ENCODE measurements around the gene NEDD4L.

DNA sequence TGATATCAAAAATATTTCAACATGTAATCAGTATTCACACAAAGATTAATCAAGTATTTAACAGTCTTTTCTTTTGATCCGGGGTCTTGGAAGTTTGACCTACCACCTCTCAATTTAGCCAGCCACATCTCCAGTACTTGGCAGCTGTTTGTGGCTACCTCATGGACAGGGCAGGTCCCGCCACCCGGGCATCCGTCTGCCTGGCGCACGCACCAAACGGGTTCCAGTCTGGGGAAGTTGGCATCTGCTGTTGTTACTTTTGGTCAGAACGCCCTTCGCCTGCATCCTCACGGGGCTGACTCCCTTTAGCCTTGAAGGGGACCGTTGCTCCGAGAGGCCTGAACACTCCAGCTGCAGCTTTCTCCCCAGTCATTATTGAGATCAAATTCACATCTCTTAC lies 81.7 kb downstream of the NEDD4L start:
- TF ChIP-seq, protein P1, sequence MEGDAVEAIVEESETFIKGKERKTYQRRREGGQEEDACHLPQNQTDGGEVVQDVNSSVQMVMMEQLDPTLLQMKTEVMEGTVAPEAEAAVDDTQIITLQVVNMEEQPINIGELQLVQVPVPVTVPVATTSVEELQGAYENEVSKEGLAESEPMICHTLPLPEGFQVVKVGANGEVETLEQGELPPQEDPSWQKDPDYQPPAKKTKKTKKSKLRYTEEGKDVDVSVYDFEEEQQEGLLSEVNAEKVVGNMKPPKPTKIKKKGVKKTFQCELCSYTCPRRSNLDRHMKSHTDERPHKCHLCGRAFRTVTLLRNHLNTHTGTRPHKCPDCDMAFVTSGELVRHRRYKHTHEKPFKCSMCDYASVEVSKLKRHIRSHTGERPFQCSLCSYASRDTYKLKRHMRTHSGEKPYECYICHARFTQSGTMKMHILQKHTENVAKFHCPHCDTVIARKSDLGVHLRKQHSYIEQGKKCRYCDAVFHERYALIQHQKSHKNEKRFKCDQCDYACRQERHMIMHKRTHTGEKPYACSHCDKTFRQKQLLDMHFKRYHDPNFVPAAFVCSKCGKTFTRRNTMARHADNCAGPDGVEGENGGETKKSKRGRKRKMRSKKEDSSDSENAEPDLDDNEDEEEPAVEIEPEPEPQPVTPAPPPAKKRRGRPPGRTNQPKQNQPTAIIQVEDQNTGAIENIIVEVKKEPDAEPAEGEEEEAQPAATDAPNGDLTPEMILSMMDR (conservative IDR thresholded peaks at IDR 0.05; ENCODE audit: low read length), result no peak
- no peak for TF ChIP-seq EZH2phosphoT487 (IDR thresholded peaks at IDR 0.05; ENCODE audit: borderline replicate concordance, low read depth, low read length)

Measured in OCI-LY7 (cell line).